ENCODE measurements around the gene KDF1.

Gene KDF1

DNA sequence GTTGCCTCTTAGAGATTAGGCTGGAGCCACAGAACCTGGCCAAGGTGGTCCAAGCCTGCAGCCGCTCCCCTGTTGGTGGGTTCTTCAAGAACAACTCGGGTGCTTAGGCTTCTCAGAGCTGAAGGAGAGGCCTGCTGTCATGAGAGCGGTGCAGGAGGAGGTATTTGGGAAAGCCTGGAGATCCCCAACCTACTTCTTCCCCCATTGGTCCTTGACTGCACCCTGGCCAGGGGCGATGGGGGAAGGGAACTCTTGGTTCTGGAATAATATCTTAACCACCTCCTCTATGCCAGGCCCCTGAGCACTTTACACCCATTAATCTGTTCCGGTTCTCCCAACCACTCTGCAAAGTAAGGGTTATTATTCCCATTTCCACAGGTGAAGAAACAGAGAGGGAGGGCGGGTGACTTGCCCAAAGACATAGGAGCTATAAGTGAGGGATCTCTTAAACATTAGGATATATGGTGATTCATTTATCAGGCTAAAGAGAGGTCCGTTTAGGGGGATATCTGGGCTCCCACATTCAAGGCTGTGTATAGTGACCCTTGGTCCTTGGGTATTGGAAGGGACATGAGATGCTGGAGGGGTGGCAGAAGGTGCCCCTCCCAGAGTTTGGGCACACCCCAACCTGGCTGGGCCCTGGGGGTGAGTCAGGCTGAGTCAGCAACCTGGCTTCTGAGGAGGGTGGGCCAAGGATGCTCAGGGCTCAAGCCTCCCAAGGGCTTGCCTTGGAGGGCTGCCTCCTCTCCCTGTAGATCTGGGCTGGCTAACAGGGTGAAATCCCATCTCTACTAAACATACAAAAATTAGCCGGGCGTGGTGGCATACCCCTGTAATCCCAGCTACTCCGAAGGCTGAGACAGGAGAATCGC, 38.4 kb upstream of the KDF1 start:
- no peak overlapping the region for H3K27ac ChIP-seq

DNA sequence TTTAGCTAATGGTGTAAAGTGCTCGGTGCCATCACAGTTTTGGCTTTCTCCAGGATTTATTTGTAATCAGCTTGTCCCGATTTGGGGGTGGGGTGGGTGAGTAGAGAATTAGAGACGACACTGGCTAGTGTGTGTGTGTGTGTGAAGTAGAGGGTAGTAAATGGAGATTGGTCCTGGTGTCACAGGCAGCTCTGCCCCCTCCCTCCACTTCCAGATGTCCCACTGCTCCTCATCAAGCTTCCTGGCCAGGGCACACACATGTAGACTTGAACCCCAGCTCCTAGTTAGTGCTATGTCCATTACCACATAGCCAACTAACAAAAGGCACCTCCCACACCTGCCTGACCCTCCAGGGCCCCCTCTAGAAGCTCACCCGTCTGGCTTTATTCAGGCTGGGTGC, 36.4 kb upstream of the KDF1 start:
- TF ChIP-seq, protein P1, sequence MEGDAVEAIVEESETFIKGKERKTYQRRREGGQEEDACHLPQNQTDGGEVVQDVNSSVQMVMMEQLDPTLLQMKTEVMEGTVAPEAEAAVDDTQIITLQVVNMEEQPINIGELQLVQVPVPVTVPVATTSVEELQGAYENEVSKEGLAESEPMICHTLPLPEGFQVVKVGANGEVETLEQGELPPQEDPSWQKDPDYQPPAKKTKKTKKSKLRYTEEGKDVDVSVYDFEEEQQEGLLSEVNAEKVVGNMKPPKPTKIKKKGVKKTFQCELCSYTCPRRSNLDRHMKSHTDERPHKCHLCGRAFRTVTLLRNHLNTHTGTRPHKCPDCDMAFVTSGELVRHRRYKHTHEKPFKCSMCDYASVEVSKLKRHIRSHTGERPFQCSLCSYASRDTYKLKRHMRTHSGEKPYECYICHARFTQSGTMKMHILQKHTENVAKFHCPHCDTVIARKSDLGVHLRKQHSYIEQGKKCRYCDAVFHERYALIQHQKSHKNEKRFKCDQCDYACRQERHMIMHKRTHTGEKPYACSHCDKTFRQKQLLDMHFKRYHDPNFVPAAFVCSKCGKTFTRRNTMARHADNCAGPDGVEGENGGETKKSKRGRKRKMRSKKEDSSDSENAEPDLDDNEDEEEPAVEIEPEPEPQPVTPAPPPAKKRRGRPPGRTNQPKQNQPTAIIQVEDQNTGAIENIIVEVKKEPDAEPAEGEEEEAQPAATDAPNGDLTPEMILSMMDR (conservative IDR thresholded peaks at IDR 0.05) = no peak
- TF ChIP-seq ZFX (IDR thresholded peaks at IDR 0.05) = no peak
- no peak overlapping the region for H3K27ac ChIP-seq

More for the DNA sequence above, 38.4 kb upstream of the KDF1 start:
- TF ChIP-seq, protein P1 (conservative IDR thresholded peaks at IDR 0.05) = no peak
- TF ChIP-seq ZFX (IDR thresholded peaks at IDR 0.05) = no peak

DNA sequence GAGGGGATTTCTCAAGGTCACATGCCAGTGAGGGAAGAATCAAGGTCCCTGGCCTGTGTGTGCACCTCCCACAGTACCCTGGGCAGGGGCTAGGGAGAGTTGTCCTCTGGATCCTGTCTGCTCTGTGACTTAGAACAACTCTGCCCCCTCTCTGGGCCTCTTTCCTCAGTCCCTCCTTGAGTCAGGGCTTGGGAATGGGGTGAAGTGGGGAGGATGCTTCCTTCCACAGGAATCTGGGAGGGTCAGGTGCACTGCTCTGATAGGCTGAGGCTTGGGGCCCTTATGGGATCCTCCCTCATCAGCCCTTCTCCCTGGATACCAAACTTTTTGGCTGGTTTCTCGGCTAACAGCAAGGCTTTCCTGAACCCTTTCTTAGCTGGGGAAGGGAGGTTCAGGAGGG, 35.8 kb upstream of the KDF1 start:
- no peak for TF ChIP-seq ZFX (IDR thresholded peaks at IDR 0.05)
- TF ChIP-seq, protein P1 (conservative IDR thresholded peaks at IDR 0.05) = no peak
- no peak overlapping the region for H3K27ac ChIP-seq

DNA sequence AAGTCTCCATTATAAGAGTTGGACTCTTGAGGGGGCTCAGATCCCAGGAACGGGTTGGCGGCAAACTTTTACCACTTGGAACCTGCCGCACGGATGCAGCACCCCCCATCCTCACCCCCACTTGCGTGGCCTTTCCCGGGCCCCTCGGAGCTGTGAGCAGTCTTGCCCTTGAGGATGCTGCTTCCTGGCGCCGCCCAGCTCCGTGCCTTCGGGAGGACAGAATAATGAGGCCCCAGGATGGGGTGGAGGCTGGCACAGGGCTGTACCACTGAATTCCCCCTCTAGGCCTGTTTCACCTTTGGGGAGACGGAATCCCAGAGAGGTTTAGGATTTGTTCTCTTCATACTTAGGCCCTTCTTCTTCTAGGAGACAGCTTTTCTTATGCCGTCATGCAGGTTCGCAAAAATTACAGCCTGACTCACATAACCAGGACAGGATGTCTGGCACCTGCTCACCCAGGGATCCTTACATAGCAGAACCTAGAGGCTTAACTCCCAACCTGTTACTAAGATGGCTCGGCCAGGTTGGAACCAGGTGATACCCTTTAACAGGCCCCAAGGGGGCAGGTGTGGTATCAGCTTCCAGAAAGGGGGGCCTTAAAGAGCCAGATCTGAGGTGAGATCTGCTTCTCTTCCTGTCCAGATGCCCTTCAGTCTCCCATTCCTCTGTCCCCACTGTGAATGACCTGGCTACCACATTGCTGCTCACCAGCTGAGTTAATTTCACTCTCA, 34.7 kb upstream of the KDF1 start:
- H3K27ac ChIP-seq = no peak overlapping the region; the same call in 1 of the 2 replicates

DNA sequence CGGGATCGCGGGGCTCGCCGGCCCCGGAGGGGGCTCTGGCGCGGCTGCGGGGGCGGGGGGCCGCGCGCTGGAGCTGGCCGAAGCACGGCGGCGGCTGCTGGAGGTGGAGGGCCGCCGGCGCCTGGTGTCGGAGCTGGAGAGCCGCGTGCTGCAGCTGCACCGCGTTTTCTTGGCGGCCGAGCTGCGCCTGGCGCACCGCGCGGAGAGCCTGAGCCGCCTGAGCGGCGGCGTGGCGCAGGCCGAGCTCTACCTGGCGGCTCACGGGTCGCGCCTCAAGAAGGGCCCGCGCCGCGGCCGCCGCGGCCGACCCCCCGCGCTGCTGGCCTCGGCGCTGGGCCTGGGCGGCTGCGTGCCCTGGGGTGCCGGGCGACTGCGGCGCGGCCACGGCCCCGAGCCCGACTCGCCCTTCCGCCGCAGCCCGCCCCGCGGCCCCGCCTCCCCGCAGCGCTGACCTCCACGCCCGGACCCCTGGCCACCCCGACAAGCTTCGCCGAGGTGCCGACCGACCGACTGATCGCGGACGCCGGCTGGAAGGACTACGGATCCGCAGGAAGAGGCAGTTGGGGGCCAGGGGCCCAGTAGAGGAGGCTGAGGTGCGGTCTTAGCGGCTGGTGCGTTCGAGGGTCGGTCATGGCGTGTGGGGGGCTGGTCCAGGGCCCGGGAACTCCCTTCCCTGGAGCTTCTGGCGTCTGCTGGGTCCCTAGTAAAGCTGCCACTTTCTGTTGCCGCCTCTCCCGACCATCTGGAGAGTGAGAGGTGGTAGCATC, 33.9 kb upstream of the KDF1 start:
- peak overlapping the region; percentile 43 for H3K27ac ChIP-seq
- TF ChIP-seq, protein P1 (conservative IDR thresholded peaks at IDR 0.05) = no peak
- peak; percentile 66; the same call in 1 of the 2 replicates for TF ChIP-seq ZFX (IDR thresholded peaks at IDR 0.05)

More for the DNA sequence above, 34.7 kb upstream of the KDF1 start:
- TF ChIP-seq ZFX (IDR thresholded peaks at IDR 0.05) = no peak
- TF ChIP-seq, protein P1 (conservative IDR thresholded peaks at IDR 0.05) = no peak

DNA sequence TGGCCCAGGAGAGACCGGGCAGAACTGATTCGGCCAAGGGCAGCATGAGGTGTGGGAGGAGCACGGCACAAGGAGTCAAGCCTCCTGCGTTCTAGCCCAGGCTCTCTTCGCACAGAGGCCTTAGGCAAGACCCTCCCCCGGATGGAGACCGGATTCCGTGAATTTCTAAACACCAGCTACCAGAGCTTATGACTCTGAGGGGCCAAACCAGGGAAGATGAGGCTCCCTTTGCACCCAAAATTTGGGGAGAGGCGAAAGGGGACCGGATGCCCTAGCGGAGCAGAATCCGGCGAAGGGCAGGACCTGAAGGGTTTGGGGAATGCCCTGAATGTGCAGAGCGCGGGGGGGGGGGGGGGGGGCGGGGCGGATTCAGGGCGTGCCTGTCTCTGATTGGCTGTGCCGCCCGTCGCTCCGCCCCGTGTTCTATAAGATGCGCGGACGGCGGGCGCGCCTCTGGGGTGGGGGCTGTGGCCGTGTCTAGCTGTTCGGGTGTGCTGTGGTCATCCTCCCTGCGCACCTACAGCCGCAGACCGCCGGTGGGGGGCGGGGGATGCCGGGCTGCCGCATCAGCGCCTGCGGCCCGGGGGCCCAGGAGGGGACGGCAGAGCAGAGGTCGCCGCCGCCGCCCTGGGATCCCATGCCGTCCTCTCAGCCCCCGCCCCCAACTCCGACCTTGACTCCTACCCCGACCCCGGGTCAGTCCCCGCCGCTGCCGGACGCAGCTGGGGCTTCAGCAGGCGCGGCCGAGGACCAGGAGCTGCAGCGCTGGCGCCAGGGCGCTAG, 33.2 kb upstream of the KDF1 start, which contains the start of gene TRNP1:
TRNP1 (plus strand) TSS at position 456 of the 783 bp plus-strand sequence; CDS start at position 551, 95 bp downstream.
- H3K27ac ChIP-seq = peak within 1 kb of the TSS; percentile 43
- TF ChIP-seq ZFX (IDR thresholded peaks at IDR 0.05) = no peak
- TF ChIP-seq, protein P1 (conservative IDR thresholded peaks at IDR 0.05) = no peak
